Muscle layer of duodenum (tissue), 2 donors: ENCODE data around the gene ADPRM.
A peak's percentile ranks its signal among the peaks of the same experiment; 100 is the strongest.

ENCODE experiments used
- H3K27ac ChIP-seq: one replicate; pipeline ENCODE4 v1.7.0; 2013; ENCODE audit warnings: mild to moderate bottlenecking, low read length
- H3K27me3 ChIP-seq: one replicate; pipeline ENCODE4 v1.7.0; 2013; ENCODE audit warnings: low read depth, mild to moderate bottlenecking, control low read depth, low read length
- H3K36me3 ChIP-seq, 2 donors: one replicate each; pipeline ENCODE4 v1.7.0; 2013; ENCODE audit warnings: low read length in 2 of 2, control low read depth in 1 of 2, mild to moderate bottlenecking in 1 of 2; ENCODE audit not compliant: insufficient read depth in 2 of 2, control insufficient read depth in 1 of 2
- H3K4me1 ChIP-seq, 2 donors: one replicate each; pipeline ENCODE4 v1.7.0; 2013; ENCODE audit warnings: low read length in 2 of 2, mild to moderate bottlenecking in 2 of 2, control low read depth in 1 of 2, moderate library complexity in 1 of 2; ENCODE audit not compliant: insufficient read depth in 2 of 2, control insufficient read depth in 1 of 2
- H3K4me3 ChIP-seq, 2 donors: one replicate each; pipeline ENCODE4 v1.7.0; 2013; ENCODE audit warnings: low read length in 2 of 2, low read depth in 1 of 2, mild to moderate bottlenecking in 1 of 2
- H3K9me3 ChIP-seq, 2 donors: one replicate each; pipeline ENCODE4 v1.7.0; 2013; ENCODE audit warnings: low read length in 2 of 2, control low read depth in 1 of 2, mild to moderate bottlenecking in 1 of 2; ENCODE audit not compliant: control insufficient read depth in 1 of 2
- donor health status: healthy.

Gene ADPRM, protein sequence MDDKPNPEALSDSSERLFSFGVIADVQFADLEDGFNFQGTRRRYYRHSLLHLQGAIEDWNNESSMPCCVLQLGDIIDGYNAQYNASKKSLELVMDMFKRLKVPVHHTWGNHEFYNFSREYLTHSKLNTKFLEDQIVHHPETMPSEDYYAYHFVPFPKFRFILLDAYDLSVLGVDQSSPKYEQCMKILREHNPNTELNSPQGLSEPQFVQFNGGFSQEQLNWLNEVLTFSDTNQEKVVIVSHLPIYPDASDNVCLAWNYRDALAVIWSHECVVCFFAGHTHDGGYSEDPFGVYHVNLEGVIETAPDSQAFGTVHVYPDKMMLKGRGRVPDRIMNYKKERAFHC

DNA sequence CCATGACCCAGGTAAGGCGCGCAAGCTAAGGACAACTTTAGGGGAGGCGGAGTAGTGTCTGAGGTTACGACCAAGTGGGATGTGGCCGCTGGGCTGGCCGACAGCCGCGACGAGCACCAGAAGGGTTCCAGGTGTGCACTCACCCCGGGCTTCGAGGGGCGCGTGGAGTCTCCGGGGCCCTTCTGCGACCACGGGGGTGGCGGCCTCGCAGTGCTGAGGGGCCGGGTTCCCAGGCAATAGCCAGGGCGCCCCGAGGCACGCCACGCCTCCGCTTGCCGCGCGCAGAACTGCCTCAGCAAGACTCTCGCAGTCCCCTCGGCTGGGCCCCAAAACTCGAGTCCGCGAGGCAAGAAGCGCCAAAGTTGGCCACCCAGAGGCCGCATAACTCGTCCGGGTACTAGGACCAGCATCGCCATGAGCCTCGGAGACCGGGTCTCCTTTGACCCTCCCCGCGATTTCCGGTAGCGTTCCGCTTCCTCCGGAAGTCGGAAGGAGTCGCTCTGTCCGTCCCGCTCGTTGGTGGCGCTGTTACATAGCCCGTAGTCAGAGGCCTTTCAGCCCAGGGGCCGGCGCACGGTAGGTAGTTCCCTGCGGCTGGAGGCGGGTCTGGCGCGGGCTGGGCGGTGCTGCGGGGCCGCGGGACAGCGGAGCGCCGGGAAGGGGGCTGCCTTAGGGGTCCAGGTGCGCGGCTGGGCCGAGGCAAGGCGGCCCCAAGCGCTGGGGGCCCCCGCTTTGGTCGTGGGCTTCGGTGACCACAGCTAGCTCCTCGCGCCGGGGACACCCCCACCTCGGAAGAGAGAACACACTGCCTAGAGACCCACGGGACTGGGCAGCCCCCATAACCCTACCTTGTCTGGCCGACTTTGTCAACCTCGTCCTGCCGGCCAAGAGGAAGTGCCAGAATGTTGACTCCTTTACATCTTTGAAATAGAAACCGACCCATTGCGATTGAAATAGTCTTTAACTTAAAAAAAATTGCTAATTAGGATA lies at the start of gene ADPRM, which contains the start of gene SCO1:
TSS of gene ADPRM (plus strand) at position 503 of the 990 bp plus-strand sequence. CDS start 7,333 bp downstream, outside the sequence.
TSS of gene SCO1 (minus strand) at position 442 of the 990 bp plus-strand sequence. CDS start at position 416, 26 bp downstream.
- Histone ChIP-seq H3K4me3 (peak within 1 kb of the TSS; percentile 96 to 97), H3K36me3 (peaks cover 15 to 26% of the 10 kb centered on the region in 2 donors), H3K9me3 (no peaks in the 10 kb centered on the region), H3K27ac (peak within 1 kb of the TSS; percentile 90), H3K27me3 (no peaks in the 10 kb centered on the region), H3K4me1 (peaks cover 0 to 24% of the 10 kb centered on the region in 2 donors)

DNA sequence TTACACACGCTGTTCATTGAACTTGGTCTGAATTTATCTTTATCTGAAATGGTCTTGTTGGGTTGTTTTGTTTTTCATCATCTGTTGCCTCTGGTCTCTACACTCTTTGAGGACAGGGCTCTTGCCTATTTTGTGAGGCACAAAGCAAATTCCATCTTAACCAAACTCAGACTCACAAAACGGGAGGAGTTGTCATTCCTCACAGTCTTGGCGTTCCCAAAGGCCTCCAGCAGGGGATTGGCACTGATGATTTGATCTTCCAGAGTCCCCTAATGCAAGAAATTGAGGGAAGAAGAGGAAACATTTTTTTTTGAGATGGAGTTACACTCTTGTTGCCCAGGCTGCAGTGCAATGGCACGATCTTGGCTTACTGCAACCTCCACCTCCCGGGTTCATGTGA lies 49.0 kb upstream of the ADPRM start:
- no peaks in the 10 kb centered on the region for H3K9me3 ChIP-seq
- no peaks in the 10 kb centered on the region for H3K27me3 ChIP-seq
- H3K27ac ChIP-seq: no peak overlapping the region
- no peak overlapping the region for H3K4me3 ChIP-seq
- H3K36me3 ChIP-seq: peaks cover 0 to 5% of the 10 kb centered on the region in 2 donors
- no peaks in the 10 kb centered on the region for H3K4me1 ChIP-seq

DNA sequence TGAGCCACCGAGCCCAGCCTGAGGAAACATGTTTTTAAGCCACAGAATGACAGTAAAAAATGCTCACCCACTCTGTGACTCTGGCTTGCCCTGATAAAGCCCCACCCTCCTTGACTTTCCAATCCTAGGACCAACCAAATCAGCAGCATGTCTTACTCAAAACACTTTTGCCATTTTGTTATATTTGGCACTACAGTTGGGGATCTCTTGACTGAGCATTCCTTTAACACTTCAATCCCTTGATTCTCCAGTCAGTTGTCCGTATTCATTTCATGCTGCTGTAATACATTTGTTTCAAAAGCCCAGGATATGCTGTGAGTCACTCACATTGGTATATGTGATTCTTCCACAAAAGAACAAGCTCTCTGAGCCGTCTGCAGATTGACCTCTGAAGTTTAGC lies 48.4 kb upstream of the ADPRM start:
- no peaks in the 10 kb centered on the region for H3K27me3 ChIP-seq
- no peak overlapping the region for H3K4me3 ChIP-seq
- no peaks in the 10 kb centered on the region for H3K9me3 ChIP-seq
- H3K4me1 ChIP-seq: no peaks in the 10 kb centered on the region
- H3K36me3 ChIP-seq: peaks cover 0 to 5% of the 10 kb centered on the region in 2 donors
- no peak overlapping the region for H3K27ac ChIP-seq

DNA sequence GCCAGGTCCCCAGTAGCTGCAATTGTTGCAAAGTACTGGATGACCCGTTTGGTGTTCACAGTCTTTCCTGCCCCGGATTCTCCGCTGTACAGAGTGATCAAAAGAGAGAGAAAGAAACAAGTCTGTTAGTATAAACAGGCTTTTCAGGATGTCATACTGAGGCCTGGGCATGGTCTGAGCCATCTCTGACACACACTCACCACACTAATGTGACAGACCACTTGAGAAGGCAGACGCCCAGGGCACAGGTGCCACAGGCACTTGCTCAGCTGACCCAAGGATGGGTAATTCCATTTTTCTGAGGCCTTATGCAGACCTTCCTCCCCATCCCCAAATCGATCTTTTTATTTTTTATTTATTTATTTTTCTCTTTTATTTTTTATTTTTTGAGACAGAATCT lies 47.8 kb upstream of the ADPRM start:
- Histone ChIP-seq H3K36me3 (no peaks in the 10 kb centered on the region), H3K4me3 (no peak overlapping the region), H3K27me3 (no peaks in the 10 kb centered on the region), H3K27ac (no peak overlapping the region), H3K9me3 (no peaks in the 10 kb centered on the region), H3K4me1 (no peaks in the 10 kb centered on the region)

DNA sequence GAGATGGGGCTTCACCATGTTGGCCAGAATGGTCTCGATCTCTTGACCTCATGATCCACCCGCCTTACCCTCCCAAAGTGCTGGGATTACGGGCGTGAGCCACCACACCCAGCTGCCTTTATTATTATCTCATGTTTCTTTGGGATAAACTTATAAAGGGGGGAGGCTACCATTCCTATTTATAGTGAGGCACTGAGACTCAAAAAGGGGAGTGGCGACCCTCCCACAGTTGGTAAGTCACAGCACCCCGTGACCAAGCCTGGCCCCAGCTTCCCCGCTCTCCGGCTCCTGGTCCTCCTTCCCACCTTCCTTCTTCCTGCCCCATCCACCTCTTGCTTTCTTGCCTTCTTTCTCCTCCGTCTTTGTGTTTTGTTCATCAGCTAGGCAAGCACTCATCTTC lies 45.5 kb upstream of the ADPRM start:
- no peak overlapping the region for H3K4me3 ChIP-seq
- H3K9me3 ChIP-seq: no peaks in the 10 kb centered on the region
- H3K36me3 ChIP-seq: no peaks in the 10 kb centered on the region
- H3K27ac ChIP-seq: no peak overlapping the region
- no peaks in the 10 kb centered on the region for H3K4me1 ChIP-seq
- H3K27me3 ChIP-seq: no peaks in the 10 kb centered on the region

DNA sequence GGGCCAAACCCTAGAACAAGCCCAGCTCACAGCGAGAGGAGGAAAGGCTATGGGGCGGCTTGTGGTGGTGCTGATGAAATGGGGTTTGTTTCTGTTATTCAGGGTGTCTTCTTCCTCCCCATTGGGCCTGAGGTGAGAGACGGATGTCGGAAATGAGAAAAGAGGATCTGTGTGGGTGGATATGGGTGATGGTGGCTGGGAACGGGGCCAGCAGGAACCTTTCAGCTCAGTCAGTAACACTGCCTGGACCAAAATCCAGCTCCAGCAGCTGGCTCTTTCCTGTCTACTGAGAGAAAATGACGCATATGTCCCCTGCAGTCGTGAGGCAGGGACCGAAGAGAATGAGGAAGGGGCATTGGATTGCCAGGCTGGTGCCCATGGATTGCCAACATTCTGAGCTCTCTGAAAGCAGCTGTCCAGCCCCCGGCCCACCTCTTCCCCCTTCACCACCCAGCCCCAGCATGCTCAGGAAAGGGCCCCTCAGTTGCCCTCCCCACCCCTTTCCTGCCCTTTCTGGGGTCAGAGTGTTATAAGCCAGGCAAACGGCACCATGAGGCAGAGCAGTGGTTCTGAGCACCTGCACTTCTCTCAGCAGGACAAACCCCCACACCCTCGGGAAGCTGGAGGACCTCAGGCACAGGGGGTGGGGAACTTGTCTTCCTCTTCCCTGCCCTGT lies 44.3 kb upstream of the ADPRM start:
- Histone ChIP-seq H3K27ac (no peak overlapping the region), H3K27me3 (no peaks in the 10 kb centered on the region), H3K9me3 (no peaks in the 10 kb centered on the region), H3K4me1 (no peaks in the 10 kb centered on the region), H3K4me3 (no peak overlapping the region), H3K36me3 (no peaks in the 10 kb centered on the region)

DNA sequence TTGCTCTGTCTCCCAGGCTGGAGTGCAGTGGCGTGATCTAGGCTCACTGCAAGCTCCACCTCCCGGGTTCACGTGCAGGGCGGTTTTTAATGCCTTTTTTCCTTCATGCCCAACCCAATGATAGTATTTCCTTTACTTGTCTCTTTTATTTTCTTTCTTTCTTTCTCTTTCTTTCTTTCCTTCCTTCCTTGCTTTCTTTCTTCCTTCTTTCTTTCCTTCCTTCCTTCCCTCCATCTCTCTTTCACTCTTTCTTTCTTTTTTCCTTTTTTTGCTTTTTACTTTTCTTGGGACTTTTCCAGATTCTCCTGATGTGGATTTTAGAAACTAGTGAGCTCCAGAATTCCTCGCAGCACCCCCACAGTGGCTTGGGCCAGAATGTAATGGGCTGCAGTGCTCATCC lies 43.4 kb upstream of the ADPRM start:
- H3K4me1 ChIP-seq: no peaks in the 10 kb centered on the region
- no peak overlapping the region for H3K4me3 ChIP-seq
- H3K9me3 ChIP-seq: no peaks in the 10 kb centered on the region
- H3K27me3 ChIP-seq: no peaks in the 10 kb centered on the region
- H3K36me3 ChIP-seq: peaks cover 0 to 3% of the 10 kb centered on the region in 2 donors
- H3K27ac ChIP-seq: no peak overlapping the region

DNA sequence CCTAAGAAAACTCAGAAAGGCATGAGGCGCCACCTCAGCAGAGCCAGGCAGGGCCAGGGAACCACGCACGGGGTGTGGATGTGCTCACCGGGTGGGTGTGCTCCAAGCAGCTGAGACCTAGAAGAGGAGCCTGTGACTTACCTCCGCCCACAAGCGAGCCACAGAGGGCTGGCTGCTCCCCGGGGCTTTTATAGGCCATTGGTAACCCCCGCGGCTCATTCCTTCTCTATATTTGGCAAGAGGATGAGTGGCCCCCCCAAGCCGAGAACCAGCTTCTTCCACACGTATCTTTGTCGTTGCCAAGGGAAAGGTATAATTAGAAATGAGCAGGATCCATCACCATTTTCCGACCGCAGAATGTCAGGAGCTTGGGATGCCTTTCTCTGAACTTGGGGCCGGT lies 40.2 kb upstream of the ADPRM start, which contains the start of gene MYH3:
TSS of gene MYH3 (minus strand) at position 162 of the 400 bp plus-strand sequence. CDS start 2,245 bp downstream, outside the sequence.
- Histone ChIP-seq H3K27ac (no peak within 1 kb of the TSS), H3K36me3 (peaks cover 0 to 13% of the 10 kb centered on the region in 2 donors), H3K4me3 (no peak within 1 kb of the TSS), H3K27me3 (no peaks in the 10 kb centered on the region), H3K9me3 (no peaks in the 10 kb centered on the region), H3K4me1 (no peaks in the 10 kb centered on the region)

DNA sequence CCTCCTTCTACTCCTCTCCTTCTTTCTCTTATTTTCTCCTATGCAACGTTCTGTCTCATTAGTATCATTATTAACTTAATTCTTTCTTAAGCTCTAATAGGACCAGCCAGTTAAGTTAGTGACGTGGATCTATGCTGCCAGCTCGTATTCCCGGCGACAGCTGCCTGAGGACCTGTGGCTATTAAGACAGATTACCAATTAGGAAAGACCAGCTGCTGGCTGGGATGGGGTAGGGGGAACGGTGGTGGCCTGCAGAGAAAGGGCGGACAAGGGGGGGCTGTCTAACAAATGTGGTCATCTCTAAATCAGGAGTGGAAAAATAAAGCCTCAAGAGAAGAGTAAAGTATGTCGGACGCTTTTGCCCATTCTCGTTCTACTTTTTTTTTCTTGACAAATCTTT lies 39.5 kb upstream of the ADPRM start:
- Histone ChIP-seq H3K4me1 (no peaks in the 10 kb centered on the region), H3K9me3 (no peaks in the 10 kb centered on the region), H3K4me3 (no peak overlapping the region), H3K27ac (no peak overlapping the region), H3K27me3 (no peaks in the 10 kb centered on the region), H3K36me3 (peaks cover 0 to 13% of the 10 kb centered on the region in 2 donors)

DNA sequence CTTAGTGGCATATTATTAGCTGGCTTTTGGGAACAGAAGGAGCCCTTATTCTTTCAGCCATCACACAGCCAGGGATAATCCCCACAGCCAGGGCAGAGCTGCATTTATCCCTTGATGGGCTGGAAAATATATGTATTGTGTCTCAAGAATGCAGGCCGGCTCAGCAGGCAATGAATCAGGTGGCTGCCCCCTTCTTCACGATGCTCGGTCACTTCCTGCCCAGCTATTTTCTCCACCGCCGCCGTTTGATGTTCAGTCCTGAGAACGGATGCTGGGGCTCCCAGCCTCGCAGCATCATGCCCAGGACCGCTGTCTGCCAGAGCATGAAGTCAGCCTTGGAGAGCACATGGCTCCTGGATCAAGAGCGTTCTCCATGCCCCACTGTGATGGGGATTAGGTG lies 36.0 kb upstream of the ADPRM start:
- H3K4me3 ChIP-seq: no peak overlapping the region
- H3K4me1 ChIP-seq: no peaks in the 10 kb centered on the region
- no peaks in the 10 kb centered on the region for H3K9me3 ChIP-seq
- no peaks in the 10 kb centered on the region for H3K27me3 ChIP-seq
- H3K27ac ChIP-seq: no peak overlapping the region
- H3K36me3 ChIP-seq: peaks cover 0 to 22% of the 10 kb centered on the region in 2 donors

DNA sequence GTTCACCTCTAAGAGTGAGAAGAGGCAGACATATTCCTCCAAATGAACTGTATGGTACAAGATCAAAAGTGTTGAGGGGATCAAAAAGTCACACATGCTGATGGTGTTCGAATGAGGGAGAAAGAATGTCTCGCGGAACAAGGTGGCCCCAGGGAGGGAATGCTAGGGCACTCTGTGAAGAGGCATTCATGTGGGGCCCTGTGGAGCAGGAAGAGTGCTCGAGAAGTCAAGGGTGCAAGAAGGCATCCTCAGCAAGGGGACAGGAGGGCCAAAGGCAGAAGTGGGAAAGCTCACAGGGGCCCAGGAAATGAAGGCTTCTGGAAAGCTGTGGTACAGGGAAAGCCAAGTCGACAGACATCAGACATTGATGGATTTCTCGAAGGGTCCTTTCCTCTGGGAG lies 34.2 kb upstream of the ADPRM start:
- no peak overlapping the region for H3K4me3 ChIP-seq
- peaks cover 0 to 22% of the 10 kb centered on the region in 2 donors for H3K36me3 ChIP-seq
- no peaks in the 10 kb centered on the region for H3K27me3 ChIP-seq
- no peak overlapping the region for H3K27ac ChIP-seq
- no peaks in the 10 kb centered on the region for H3K9me3 ChIP-seq
- H3K4me1 ChIP-seq: no peaks in the 10 kb centered on the region
